H1 (cell line): ENCODE results near the gene SCFD1. TPM values are rescaled to one million over a fixed set of nuclear protein-coding genes. Genes with fewer than 3 reads are reported as not detected.

Experiments
- CTCF ChIA-PET: fragments of 300-600 bp; sonication (Branson Sonifier 250); formaldehyde crosslinking; loops from one replicate; lab custom pipeline; 2021; ENCODE audit not compliant: partially characterized antibody; lab: Charles Lee
- POLR2A ChIA-PET: fragments of 300-600 bp; sonication (Branson Sonifier 250); formaldehyde crosslinking; loops from one replicate; lab custom pipeline; 2021; ENCODE audit warnings: inconsistent platforms; ENCODE audit not compliant: partially characterized antibody; lab: Charles Lee
- DNase-seq, 2 experiments: peaks; one replicate each; pipeline versions ENCODE4 v3.0.0 to v3.0.0-alpha.2; 2010 to 2022; ENCODE audit warnings: low spot score in 2 of 2, low read depth in 1 of 2, mixed read lengths in 1 of 2
- FAIRE-seq: peaks from 2 replicates; lab custom pipeline; 2011; peaks lifted over from hg19 to GRCh38; lab: Jason Lieb, UNC
- H2AFZ ChIP-seq: 2 replicates; pipeline ENCODE4 v1.8.1; 2012; ENCODE audit warnings: low read length, inconsistent platforms
- H2AK5ac ChIP-seq: 2 replicates; pipeline ENCODE4 v1.6.1; 2013; ENCODE audit warnings: low read depth, low read length
- H2BK120ac ChIP-seq: replicated peaks from 2 replicates; pipeline ENCODE3; 2013; ENCODE audit warnings: low read depth, low read length, inconsistent platforms
- H2BK12ac ChIP-seq: 2 replicates; pipeline ENCODE4 v1.6.1; 2013; ENCODE audit warnings: low read depth, low read length
- H2BK15ac ChIP-seq: 2 replicates; pipeline ENCODE4 v1.6.1; 2013; ENCODE audit warnings: low read length
- H2BK20ac ChIP-seq: 2 replicates; pipeline ENCODE4 v1.6.1; 2013; ENCODE audit warnings: low read length
- H2BK5ac ChIP-seq: 2 replicates; pipeline ENCODE4 v1.6.1; 2013; ENCODE audit warnings: low read depth, low read length
- H3K14ac ChIP-seq: 2 replicates; pipeline ENCODE4 v1.6.1; 2013; ENCODE audit warnings: inconsistent platforms; ENCODE audit not compliant: insufficient read length
- H3K18ac ChIP-seq: 2 replicates; pipeline ENCODE4 v1.6.1; 2013; ENCODE audit warnings: low read length; ENCODE audit errors: extremely low read depth
- H3K23ac ChIP-seq: 2 replicates; pipeline ENCODE4 v1.6.1; 2013; ENCODE audit warnings: inconsistent platforms; ENCODE audit not compliant: insufficient read length
- H3K23me2 ChIP-seq: 2 replicates; pipeline ENCODE4 v1.6.1; 2013; ENCODE audit warnings: low read depth, low read length
- H3K27ac ChIP-seq: 2 replicates; pipeline ENCODE4 v1.6.1; 2011; ENCODE audit warnings: low read depth, low read length, inconsistent platforms
- H3K27me3 ChIP-seq, 4 experiments: replicated peaks in 1 of 4; 1 replicate in 1 of 4; 2 replicates in 3 of 4; pipeline versions ENCODE4 v1.6.1 to v1.8.1; 2011 to 2013; ENCODE audit warnings: low read length in 3 of 4, mild to moderate bottlenecking in 3 of 4, inconsistent platforms in 2 of 4, mixed read lengths in 2 of 4, moderate library complexity in 1 of 4; ENCODE audit not compliant: control insufficient read depth in 3 of 4, insufficient read depth in 3 of 4; ENCODE audit errors: extremely low read depth in 1 of 4
- H3K36me3 ChIP-seq, 4 experiments: 2 replicates each; pipeline versions ENCODE4 v1.6.1 to v1.8.1; 2011 to 2013; ENCODE audit warnings: mild to moderate bottlenecking in 4 of 4, low read length in 3 of 4, moderate library complexity in 2 of 4, control low read depth in 1 of 4, inconsistent platforms in 1 of 4; ENCODE audit not compliant: insufficient read depth in 4 of 4, control insufficient read depth in 2 of 4
- H3K4ac ChIP-seq: replicated peaks from 2 replicates; pipeline ENCODE3; 2013; ENCODE audit warnings: low read length, low read depth, mixed read lengths, inconsistent platforms; ENCODE audit not compliant: insufficient read length
- H3K4me1 ChIP-seq, 4 experiments: replicated peaks in 1 of 4; 1 replicate in 1 of 4; 2 replicates in 3 of 4; pipeline versions ENCODE4 v1.6.1 to v1.8.1; 2011 to 2013; ENCODE audit warnings: low read length in 3 of 4, inconsistent platforms in 2 of 4, mixed read lengths in 1 of 4; ENCODE audit not compliant: insufficient read depth in 4 of 4, control insufficient read depth in 3 of 4
- H3K4me2 ChIP-seq, 2 experiments: 2 replicates each; pipeline versions ENCODE4 v1.6.1 to v1.8.1; 2011 to 2013; ENCODE audit warnings: low read depth in 2 of 2, low read length in 2 of 2, control low read depth in 1 of 2, inconsistent platforms in 1 of 2, mild to moderate bottlenecking in 1 of 2; ENCODE audit not compliant: insufficient read depth in 1 of 2
- H3K4me3 ChIP-seq, 4 experiments: fragments of 200-600, 300-600 bp in 1 of 4; sonication (generic), shearing (Covaris generic), sonication (Bioruptor Twin) in 1 of 4; 2 replicates each; pipeline versions ENCODE4 v1.5.1 to v1.8.1; 2011 to 2016; ENCODE audit warnings: low read length in 4 of 4, low read depth in 3 of 4, control low read depth in 2 of 4, inconsistent platforms in 2 of 4, mild to moderate bottlenecking in 2 of 4, mixed read lengths in 1 of 4, moderate library complexity in 1 of 4; ENCODE audit not compliant: insufficient read depth in 2 of 4; ENCODE audit errors: extremely low read depth in 1 of 4
- H3K56ac ChIP-seq: replicated peaks from 2 replicates; pipeline ENCODE3; 2013; ENCODE audit warnings: low read depth, mild to moderate bottlenecking, mixed read lengths, low read length, inconsistent platforms; ENCODE audit not compliant: insufficient read length
- H3K79me1 ChIP-seq: 2 replicates; pipeline ENCODE4 v1.6.1; 2013; ENCODE audit warnings: low read depth, low read length, control low read depth
- H3K79me2 ChIP-seq, 2 experiments: 2 replicates each; pipeline versions ENCODE4 v1.6.1 to v1.8.1; 2012 to 2013; ENCODE audit warnings: low read length in 2 of 2, mild to moderate bottlenecking in 2 of 2, inconsistent platforms in 1 of 2; ENCODE audit not compliant: insufficient read depth in 2 of 2, control insufficient read depth in 1 of 2
- H3K9ac ChIP-seq, 4 experiments: replicated peaks in 1 of 4; 1 replicate in 1 of 4; 2 replicates in 3 of 4; pipeline versions ENCODE4 v1.6.1 to v1.8.1; 2011 to 2013; ENCODE audit warnings: low read depth in 3 of 4, low read length in 3 of 4, control low read depth in 2 of 4, mild to moderate bottlenecking in 2 of 4, moderate library complexity in 2 of 4, inconsistent platforms in 1 of 4; ENCODE audit errors: extremely low read depth in 1 of 4
- H3K9me3 ChIP-seq, 2 experiments: 2 replicates each; pipeline versions ENCODE4 v1.6.1 to v1.8.1; 2012 to 2013; ENCODE audit warnings: mild to moderate bottlenecking in 2 of 2, moderate library complexity in 2 of 2, control low read depth in 1 of 2, inconsistent platforms in 1 of 2, low read depth in 1 of 2, low read length in 1 of 2, mixed read lengths in 1 of 2; ENCODE audit not compliant: insufficient read depth in 2 of 2
- H4K20me1 ChIP-seq, 2 experiments: replicated peaks in 1 of 2; 2 replicates each; pipeline versions ENCODE3 to v1.8.1; 2011 to 2013; ENCODE audit warnings: inconsistent platforms in 2 of 2, low read length in 2 of 2, mild to moderate bottlenecking in 1 of 2; ENCODE audit not compliant: insufficient read depth in 2 of 2, control insufficient read depth in 1 of 2
- H4K5ac ChIP-seq: 2 replicates; pipeline ENCODE4 v1.6.1; 2013; ENCODE audit warnings: low read length, low read depth, mixed read lengths, inconsistent platforms; ENCODE audit not compliant: insufficient read length
- H4K8ac ChIP-seq: 2 replicates; pipeline ENCODE4 v1.8.0; 2013; ENCODE audit warnings: mild to moderate bottlenecking, moderate library complexity, low read length, inconsistent platforms; ENCODE audit not compliant: insufficient read depth; ENCODE audit errors: extremely low read depth
- H4K91ac ChIP-seq: replicated peaks from 2 replicates; pipeline ENCODE3; 2013; ENCODE audit warnings: low read length, mixed read lengths, inconsistent platforms; ENCODE audit not compliant: insufficient read length
- BCL11A ChIP-seq, 2 experiments: IDR thresholded peaks; one replicate each; pipeline ENCODE4 v1.6.1; 2011; ENCODE audit warnings: low read depth in 2 of 2, low read length in 2 of 2, mild to moderate bottlenecking in 2 of 2
- CBX8 ChIP-seq: fragments of 300-800, 300-1000 bp; sonication (generic); IDR thresholded peaks from 2 replicates; pipeline ENCODE4 v1.7.1; 2016; ENCODE audit warnings: low read depth, low read length, borderline replicate concordance
- CEBPB ChIP-seq: IDR thresholded peaks from 2 replicates; pipeline ENCODE4 v1.6.1; 2012; ENCODE audit warnings: low read depth, low read length
- GABPA ChIP-seq: IDR thresholded peaks from 2 replicates; pipeline ENCODE4 v1.6.1; 2011; ENCODE audit warnings: mild to moderate bottlenecking, low read length, moderate library complexity, borderline replicate concordance; ENCODE audit not compliant: insufficient read depth
- GTF2F1 ChIP-seq: IDR thresholded peaks from 2 replicates; pipeline ENCODE4 v1.6.1; 2012; ENCODE audit warnings: low read depth, low read length, improper control_type of control experiment, borderline replicate concordance
- MAFK ChIP-seq: IDR thresholded peaks from 2 replicates; pipeline ENCODE4 v1.6.1; 2012; ENCODE audit warnings: low read depth, mild to moderate bottlenecking, improper control_type of control experiment, low read length
- POLR2AphosphoS5 ChIP-seq: IDR thresholded peaks from 2 replicates; pipeline ENCODE4 v1.6.1; 2011; ENCODE audit warnings: low read depth, low read length
- RAD21 ChIP-seq, 2 experiments: IDR thresholded peaks in 1 of 2; conservative IDR thresholded peaks in 1 of 2; 2 replicates each; pipeline ENCODE4 v1.6.1; 2011; ENCODE audit warnings: low read depth in 2 of 2, low read length in 2 of 2, improper control_type of control experiment in 1 of 2, inconsistent platforms in 1 of 2, mild to moderate bottlenecking in 1 of 2, moderate library complexity in 1 of 2
- TAF1 ChIP-seq: IDR thresholded peaks from 2 replicates; pipeline ENCODE4 v1.6.1; 2011; ENCODE audit warnings: mild to moderate bottlenecking, low read depth, low read length
- TCF12 ChIP-seq: IDR thresholded peaks from 2 replicates; pipeline ENCODE4 v1.6.1; 2011; ENCODE audit warnings: low read depth, mild to moderate bottlenecking, low read length
- YY1 ChIP-seq: IDR thresholded peaks from 2 replicates; pipeline ENCODE4 v1.6.1; 2011; ENCODE audit warnings: low read depth, mild to moderate bottlenecking, low read length
- WGBS, 2 experiments: shearing (Covaris generic) in 1 of 2; methylation state at CpG; one replicate each; pipeline versions ENCODE4 v1.1.6 to v1.1.7; 2013 to 2015; ENCODE audit warnings: low lambda C conversion rate in 2 of 2, mixed read lengths in 2 of 2, inconsistent platforms in 1 of 2, low coverage in 1 of 2, missing lambda C conversion rate in 1 of 2; ENCODE audit not compliant: insufficient replicate concordance in 2 of 2, insufficient coverage in 1 of 2, insufficient read length in 1 of 2; ENCODE audit errors: extremely low coverage in 1 of 2, missing lambda C conversion rate in 1 of 2; 5-methylcytosine and 5-hydroxymethylcytosine counted together
- polyA plus RNA-seq, 7 experiments: library from polyadenylated mRNA; depleted of rRNA in 3 of 7; stranded (reverse) in 5 of 7; unstranded in 2 of 7; fragments of >200 nt in 5 of 7; fragments of 200-250 nt in 2 of 7; gene quantifications; 1 replicate in 5 of 7; 2 replicates in 1 of 7; 4 replicates in 1 of 7; pipeline versions ENCODE4 v1.2.1 to v1.2.3, GENCODE V29; 2011 to 2013; ENCODE audit warnings: missing spikeins in 2 of 7, mixed read lengths in 2 of 7
- total RNA-seq: library from RNA; stranded (reverse); fragmentation: NEBNext Ultra II Directional; extraction: Animal tissue kit (Norgen Biotek cat#: 25700); gene quantifications from 2 replicates; pipeline ENCODE4 v1.2.1, GENCODE V29; 2021
- TF ChIP-seq, protein P1 (sequence below): IDR thresholded peaks from 2 replicates; pipeline ENCODE4 v1.6.1; 2012; ENCODE audit warnings: inconsistent platforms

SCFD1 gene
- total and polyA plus RNA-seq, 2 of the 8 experiments (the other 6 are each of a cell fraction or from before 2014, with no cell fraction given), result 32.8 to 64.5 TPM

DNA sequence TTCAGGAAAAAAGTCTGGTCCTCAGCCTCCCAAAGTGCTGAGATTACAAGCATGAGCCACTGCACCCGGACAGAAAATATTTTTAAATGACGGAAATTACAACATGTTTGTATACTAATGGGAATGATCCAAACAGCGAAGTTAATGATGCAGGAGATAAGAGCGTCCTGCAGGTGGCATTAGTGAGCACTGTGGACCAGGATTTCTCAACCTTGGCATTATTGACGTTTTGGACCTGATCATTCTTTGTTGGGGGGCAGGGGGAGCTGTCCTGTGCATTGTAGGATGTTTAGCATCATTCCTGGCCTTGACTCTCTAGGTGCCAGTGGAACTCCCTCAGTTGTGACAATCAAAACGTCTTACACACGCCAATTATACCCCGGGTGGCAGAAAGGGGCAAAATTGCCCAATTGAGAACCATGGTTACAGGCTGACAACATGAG is 34.1 kb downstream of the SCFD1 start:
- FAIRE-seq, result peak; percentile 90
- Histone ChIP-seq H2BK15ac (no peak overlapping the region), H3K14ac (no peak overlapping the region), H3K18ac (no peak overlapping the region), H3K79me1 (no peaks in the 10 kb centered on the region), H4K91ac (no peak overlapping the region), H3K23me2 (no peaks in the 10 kb centered on the region), H3K56ac (no peak overlapping the region), H3K36me3 (peaks cover 2 to 57% (median 22%) of the 10 kb centered on the region in 4 experiments; a peak in 7 of 8 replicates), H3K4me3 (no peak overlapping the region), H3K9ac (no peak overlapping the region), H2BK12ac (no peak overlapping the region), H4K8ac (no peak overlapping the region), H3K27ac (no peak overlapping the region), H3K4me2 (no peak overlapping the region), H2BK120ac (no peak overlapping the region), H2BK20ac (no peak overlapping the region), H3K4me1 (no peaks in the 10 kb centered on the region), H4K5ac (no peak overlapping the region), H3K79me2 (no peaks in the 10 kb centered on the region), H3K4ac (no peak overlapping the region), H3K23ac (no peak overlapping the region), H2AFZ (no peak overlapping the region), H4K20me1 (peaks cover 0 to 4% of the 10 kb centered on the region in 2 experiments), H3K9me3 (no peaks in the 10 kb centered on the region), H2BK5ac (no peak overlapping the region), H2AK5ac (no peak overlapping the region), H3K27me3 (no peaks in the 10 kb centered on the region)
- POLR2A ChIA-PET, result interaction anchor here (0.9 kb wide), 1 partner anchor 35 kb away, joined by 3 read pairs; no protein-coding TSS in a partner anchor
- WGBS, 2 experiments, result 60% methylated on average over 8 of the region's 8 CpGs; no CpG with 5 or more reads in 1 of the 2 experiments
- CTCF ChIA-PET, result interaction anchor here (0.6 to 3.0 kb wide), 25 partner anchors 8 to 427 kb away, joined by 3 to 16 read pairs (median 3); no protein-coding TSS in a partner anchor
- peak in 1 of 2 experiments; percentile 66 for DNase-seq
- TF ChIP-seq TCF12 (no peak), CBX8 (no peak), GTF2F1 (no peak), GABPA (no peak), POLR2AphosphoS5 (no peak), MAFK (no peak), BCL11A (IDR thresholded peaks at IDR 0.05; ENCODE audit: low read depth in 2 of 2, low read length in 2 of 2) (no peak), CEBPB (peak; percentile 71), TAF1 (no peak), RAD21 (IDR thresholded peaks at IDR 0.05 in 1 of 2, conservative IDR thresholded peaks at IDR 0.05 in 1 of 2; ENCODE audit: low read depth in 2 of 2, low read length in 2 of 2) (peak; percentile 53 to 60), YY1 (no peak)
- TF ChIP-seq, protein P1, sequence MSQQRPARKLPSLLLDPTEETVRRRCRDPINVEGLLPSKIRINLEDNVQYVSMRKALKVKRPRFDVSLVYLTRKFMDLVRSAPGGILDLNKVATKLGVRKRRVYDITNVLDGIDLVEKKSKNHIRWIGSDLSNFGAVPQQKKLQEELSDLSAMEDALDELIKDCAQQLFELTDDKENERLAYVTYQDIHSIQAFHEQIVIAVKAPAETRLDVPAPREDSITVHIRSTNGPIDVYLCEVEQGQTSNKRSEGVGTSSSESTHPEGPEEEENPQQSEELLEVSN, result no peak
